Measurements from ENCODE around the gene ZNRF1.

DNA sequence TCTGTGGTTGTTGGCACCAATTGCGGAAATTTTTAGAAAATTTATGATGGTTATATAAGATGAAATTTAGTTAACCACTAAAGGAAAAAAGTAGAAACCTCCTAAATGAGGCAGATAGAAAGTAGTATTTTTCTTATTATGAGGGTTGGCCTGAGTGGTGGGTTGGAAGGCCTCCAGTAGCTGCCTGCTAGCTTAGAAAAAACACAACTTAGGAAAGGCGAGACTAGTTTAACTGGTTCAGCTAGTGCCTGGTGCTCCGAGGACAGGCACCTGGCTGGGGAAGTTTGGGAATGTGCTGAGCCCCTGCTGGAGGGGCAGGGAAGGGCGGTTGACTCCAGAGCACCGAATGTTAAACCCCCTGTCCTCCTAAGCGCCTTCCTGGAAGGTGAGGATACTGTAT lies 97.8 kb downstream of the ZNRF1 start:
- TF ChIP-seq TAF1 (IDR thresholded peaks at IDR 0.05; ENCODE audit: borderline replicate concordance, insufficient read depth, low read length) (no peak), SIN3A (IDR thresholded peaks at IDR 0.05; ENCODE audit: borderline replicate concordance, insufficient read depth, low read length) (no peak)

Measured in PFSK-1 (cell line).